Mammary epithelial cell (primary cell): ENCODE measurements around the gene GMPR2.

Experiments
- EZH2 ChIP-seq: IDR thresholded peaks from 2 replicates; pipeline ENCODE4 v1.6.1; 2012; ENCODE audit warnings: low read length, inconsistent platforms, borderline replicate concordance
- TF ChIP-seq, protein P1 (sequence below), 2 donors: IDR thresholded peaks in 1 of 2; conservative IDR thresholded peaks in 1 of 2; 2 replicates each; pipeline ENCODE4 v1.5.1; 2011 to 2012; ENCODE audit warnings: inconsistent platforms in 2 of 2, low read length in 2 of 2, mild to moderate bottlenecking in 2 of 2, control low read depth in 1 of 2, low read depth in 1 of 2; ENCODE audit not compliant: insufficient read depth in 1 of 2; ENCODE audit errors: extremely low read depth in 1 of 2

GRCh38 chr14:24251880-24252288 lies 19.2 kb downstream of the GMPR2 start:
- TF ChIP-seq, protein P1, sequence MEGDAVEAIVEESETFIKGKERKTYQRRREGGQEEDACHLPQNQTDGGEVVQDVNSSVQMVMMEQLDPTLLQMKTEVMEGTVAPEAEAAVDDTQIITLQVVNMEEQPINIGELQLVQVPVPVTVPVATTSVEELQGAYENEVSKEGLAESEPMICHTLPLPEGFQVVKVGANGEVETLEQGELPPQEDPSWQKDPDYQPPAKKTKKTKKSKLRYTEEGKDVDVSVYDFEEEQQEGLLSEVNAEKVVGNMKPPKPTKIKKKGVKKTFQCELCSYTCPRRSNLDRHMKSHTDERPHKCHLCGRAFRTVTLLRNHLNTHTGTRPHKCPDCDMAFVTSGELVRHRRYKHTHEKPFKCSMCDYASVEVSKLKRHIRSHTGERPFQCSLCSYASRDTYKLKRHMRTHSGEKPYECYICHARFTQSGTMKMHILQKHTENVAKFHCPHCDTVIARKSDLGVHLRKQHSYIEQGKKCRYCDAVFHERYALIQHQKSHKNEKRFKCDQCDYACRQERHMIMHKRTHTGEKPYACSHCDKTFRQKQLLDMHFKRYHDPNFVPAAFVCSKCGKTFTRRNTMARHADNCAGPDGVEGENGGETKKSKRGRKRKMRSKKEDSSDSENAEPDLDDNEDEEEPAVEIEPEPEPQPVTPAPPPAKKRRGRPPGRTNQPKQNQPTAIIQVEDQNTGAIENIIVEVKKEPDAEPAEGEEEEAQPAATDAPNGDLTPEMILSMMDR (conservative IDR thresholded peaks at IDR 0.05 in 1 of 2, IDR thresholded peaks at IDR 0.05 in 1 of 2; ENCODE audit: extremely low read depth in 1 of 2, insufficient read depth in 1 of 2, low read depth in 1 of 2, low read length in 2 of 2) = peak in 1 of 2 donors; percentile 10
- no peak for TF ChIP-seq EZH2
